GM18502 (cell line): ENCODE results near the gene MRPL40.

Experiments used
- ATAC-seq: cut with Tn5 transposase; IDR thresholded peaks from one replicate; pipeline ENCODE4 v1.9.1; 2021; ENCODE audit warnings: mild to moderate bottlenecking; ENCODE audit not compliant: unreplicated experiment, poor library complexity

The MRPL40 gene

DNA sequence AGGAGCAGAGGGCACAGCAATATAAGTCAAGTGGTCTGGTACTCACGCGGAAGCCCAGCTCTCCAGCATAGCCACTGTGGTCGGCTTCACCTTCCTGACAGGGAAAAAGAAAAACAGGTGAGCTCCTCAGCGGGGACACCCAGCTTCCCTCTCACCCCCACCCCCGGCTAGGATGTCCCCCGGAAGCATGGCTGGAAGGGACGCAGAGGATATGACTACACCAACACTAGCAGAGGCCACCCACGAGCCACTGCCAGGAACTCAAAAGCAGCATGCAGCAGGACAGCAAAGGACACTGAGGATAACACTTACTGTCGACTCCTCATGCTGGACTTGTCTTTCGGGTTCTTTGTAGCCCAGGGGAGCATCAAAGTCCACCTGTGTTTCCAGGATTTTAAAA is 24.2 kb downstream of the MRPL40 start:
- no peak for ATAC-seq

DNA sequence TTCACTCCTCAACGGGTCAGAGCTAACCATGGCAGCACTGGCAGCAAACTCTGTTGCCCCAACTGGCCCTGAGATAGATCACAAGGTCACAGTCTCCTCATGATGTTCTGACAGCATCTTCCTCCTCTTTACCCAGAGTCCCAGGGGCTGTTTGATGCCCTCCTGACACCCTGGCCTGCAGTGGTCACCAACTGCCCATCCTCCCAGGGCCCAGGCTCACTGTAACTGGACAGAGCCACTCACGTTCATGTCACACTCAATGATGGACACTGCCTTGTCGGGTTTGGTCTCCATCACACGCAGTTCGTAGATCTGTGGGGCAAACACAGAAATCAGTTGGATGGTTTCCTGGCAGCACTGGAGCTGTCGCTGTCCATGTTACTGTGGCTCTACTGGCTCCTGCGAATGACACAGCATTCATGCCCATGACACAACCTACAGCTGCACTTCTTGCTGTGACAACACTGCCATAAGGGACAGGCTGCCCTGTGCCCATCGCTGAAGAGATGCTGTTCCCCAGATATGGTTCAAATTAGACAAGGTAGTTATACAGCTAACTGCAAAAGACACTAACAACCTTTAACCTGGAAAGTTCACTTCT is 25.6 kb downstream of the MRPL40 start:
- no peak for ATAC-seq

DNA sequence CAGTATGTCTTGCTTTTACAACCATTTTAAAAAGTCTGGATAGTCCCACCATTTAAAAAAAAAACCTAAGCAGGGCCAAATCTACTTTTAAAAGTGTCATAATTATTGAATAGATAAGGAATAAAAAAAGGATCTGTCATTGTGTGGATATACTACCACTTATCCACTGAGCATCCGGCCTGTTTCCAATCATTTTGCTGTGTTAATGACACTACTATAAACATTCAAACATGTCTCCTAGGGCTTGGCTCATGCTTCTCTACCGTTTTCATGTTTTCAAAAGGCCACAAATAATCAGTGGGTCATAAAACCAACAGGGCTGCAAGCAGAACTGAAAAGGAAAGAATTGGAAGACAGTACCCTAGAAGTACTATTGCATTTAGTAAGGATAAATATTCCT is 27.7 kb downstream of the MRPL40 start:
- no peak for ATAC-seq

DNA sequence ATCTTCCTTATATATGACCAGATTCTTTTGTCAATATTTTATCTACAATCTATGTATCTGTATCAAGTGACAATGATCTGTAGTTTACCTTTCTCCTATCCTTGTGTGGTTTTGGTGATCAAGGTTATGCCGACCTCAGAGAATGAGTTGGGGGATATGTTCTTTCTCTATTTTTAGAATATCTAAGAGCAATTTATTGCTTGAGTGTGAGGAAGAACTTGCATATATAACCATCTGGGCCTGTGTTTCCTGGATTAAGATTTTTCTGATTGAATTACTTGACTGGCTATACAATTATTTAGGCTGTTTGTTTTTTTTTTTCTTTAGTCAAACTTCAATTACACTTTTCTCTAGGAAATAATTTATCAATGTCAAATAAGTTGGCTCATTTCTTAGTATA is 29.2 kb downstream of the MRPL40 start:
- no peak for ATAC-seq

DNA sequence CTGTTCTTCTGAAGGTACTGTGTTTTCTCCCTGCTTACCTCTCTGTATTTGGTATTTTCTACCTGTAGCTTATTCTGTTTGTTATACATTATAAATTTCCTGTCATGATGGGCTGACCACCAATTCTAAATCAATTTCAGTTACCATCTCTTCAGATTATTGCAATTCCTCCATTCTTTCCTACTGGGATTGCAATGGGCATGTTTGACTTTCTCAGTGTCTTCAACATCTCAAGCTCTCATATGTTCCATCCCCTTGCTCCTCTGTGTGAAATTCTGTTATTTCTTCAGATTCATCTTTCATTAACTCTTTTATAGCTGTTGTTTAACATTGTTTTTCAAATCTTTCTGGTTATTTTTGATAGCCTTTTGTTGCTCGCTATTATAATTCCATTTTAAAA is 30.7 kb downstream of the MRPL40 start:
- ATAC-seq, result no peak

DNA sequence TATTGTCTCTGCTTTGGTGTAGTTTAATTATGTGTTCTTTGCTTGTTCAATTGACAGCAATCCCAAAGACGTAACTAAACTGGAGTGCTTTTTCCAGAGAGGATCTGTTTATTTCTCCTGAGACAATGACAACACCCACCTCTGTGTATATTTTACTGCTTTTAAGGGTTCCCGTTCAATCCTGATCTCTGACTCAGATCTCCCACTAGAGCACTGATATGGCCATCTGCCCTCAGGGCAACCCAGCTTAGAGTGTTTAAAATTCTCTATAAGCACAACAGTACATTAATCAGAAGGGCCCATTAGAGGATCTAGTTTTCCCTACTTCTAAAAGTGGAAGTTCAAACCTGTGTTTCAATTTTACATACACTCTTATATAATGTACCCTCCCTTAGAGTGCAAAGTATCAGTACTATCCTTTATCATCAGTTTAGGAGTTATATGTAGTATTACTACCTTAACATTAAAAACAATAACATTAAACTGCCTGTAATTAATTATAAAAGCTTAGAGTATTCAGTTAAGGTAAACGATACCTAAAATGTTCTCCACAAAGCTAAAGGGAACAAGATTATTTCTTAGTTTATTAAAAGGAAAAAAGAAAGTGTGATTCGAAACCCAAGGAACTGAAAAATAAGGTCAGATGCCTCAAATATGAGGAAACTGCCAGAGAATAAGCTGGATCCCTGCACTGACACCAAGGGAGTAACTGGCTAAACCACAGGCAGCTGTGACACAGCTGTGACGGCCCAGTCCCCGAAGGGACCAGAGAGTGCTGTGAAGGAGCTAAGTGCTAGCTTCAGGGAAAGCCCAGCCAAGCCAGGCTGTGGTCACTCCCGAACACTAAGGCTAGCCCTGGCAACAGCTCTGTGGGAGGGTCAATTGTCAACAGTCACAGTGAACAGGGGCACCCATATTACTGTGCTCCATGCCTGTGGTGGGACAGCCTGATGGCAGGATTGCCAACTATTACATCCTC is 31.4 kb downstream of the MRPL40 start:
- ATAC-seq, result no peak

DNA sequence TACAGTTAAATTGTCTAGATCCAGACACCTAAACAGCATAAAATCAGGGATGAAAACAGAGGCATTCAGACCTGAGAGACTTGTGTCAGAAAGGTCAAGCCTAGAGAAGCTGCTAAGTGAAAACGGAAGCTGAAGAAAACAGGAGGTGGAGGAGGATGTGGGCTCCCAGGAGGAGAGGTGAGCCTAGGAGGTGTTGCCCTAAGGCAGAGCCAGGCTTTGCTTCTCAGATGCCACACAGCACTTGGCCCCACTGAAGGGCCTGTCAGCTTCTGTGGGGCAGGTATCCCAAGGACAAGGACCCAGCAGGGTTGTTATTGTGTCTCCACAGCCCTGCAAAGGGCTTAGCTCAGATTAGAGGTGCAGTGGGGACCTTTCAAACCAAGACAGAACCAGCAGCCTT is 32.2 kb downstream of the MRPL40 start:
- no peak for ATAC-seq

DNA sequence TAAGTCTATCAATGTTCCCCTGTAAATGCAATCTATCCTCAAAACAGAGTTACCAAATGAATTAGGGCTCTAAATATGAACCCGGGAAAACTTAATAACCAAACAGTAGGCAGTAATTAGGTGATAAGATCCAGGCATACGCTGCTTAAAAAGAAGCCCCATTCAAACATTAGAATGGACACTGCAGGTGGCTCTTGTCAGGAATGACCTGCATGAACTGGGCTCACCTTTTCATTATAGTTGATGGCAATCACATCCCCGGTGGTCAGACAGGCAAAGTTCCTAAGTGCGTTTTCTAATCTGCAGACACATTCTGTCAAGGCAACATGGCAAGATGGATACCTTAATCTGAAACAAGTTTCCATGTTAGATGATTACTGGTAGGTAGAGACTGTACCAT is 32.6 kb downstream of the MRPL40 start:
- no peak for ATAC-seq

DNA sequence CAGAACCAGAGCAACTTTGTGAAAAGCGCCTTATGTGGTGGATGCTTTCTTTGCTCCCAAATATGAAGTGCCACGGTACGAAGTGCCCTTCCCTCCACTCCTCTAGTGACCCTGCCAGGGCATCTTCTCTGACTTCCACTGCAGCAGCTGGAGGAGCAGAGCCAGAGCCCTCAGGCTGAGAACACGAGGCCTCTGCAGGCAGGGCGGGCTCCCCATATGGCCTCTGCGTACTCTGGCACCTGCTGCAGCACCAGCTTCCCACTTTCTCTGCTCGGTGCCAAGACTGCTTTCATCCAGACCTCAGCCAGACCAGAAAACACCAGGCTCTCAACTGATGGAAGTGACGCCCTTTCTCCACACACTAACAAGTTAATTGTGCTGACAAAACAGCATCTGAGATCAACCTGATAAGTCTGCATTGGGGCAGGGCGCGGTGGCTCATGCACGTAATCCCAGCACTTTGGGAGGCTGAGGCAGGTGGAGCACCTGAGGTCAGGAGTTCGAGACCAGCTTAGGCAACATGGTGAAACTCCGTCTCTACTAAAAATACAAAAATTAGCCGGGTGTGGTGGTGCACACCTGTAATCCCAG is 33.9 kb downstream of the MRPL40 start:
- no peak for ATAC-seq

DNA sequence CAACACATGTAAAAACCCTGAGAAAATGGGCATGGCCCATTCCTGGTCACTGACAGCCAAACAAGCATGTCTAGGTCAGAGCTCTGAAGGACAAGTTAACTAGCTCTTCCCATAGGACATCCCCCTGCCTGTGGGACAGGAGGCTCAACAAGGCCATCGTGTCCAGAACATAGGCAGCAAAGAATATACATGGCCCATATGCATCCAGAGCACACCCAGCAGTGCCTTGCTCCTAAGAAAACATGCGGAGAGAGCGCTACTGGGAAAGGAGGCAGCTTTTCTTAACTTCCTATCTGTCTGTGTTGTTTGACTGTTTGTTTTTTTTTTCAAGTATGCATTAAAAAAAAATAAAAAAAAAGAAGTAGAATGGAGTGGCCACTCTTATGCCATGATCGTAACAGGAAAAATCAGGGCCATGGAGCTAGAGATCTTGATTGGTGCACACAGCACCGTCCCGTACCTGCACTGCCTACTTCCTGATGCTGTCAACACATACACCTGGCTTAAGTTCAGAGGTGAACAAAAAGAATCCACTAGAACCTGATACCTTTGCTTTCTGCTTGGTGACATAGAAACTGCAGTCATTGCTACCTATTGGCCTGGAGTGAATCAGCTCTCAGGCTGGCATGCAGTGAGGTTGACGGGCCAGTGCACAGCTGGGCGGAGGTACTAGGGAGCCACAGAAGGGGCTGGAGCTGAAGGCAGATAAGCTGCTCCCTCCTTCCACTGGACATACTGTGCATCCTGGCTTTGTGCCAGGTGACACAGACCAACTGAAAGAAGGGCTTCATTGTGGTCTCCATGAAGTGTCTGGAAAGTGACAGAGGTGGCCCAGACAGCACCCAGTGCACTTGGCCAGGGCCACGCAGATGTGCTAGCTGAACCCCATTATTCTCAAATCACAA is 34.8 kb downstream of the MRPL40 start:
- no peak for ATAC-seq

DNA sequence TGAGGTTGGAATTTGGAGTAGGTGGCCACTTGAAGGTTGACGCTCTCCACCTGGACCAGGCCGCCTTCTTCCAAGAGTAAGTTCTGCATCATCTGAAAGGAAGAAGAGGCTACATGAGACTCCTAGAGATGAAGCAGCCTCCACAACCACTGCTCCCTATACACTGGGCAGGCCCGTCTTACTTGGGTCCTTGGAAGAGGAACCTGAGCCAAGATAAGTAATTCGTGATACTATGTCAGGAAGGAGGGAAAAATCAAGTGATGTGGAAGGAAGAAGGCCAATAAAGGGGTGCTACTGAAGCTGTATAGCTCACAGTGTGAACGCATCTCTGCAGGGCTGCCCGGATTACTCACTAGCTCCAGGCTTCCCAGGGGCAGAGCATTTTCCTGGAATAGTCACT is 35.6 kb downstream of the MRPL40 start:
- no peak for ATAC-seq

DNA sequence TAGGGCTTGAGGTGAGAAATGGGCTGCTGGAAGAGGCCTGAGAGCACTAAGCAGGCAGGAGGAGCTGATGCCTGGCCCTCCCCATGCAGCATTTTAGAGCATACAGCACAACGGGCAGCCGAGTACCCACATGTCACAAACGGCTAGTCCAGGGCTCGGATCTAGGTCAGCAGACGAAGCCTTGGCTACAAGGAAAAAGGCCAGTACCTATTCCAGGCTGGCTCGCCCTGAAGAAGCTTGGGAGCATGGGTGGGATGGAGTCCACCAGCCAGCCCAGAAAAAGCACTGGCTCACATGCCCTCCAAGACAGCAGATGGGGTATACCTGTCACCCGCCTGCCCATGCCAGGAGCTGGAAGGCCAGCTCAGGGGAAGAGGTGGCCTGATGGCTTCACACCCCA is 37.1 kb downstream of the MRPL40 start:
- ATAC-seq, result no peak

DNA sequence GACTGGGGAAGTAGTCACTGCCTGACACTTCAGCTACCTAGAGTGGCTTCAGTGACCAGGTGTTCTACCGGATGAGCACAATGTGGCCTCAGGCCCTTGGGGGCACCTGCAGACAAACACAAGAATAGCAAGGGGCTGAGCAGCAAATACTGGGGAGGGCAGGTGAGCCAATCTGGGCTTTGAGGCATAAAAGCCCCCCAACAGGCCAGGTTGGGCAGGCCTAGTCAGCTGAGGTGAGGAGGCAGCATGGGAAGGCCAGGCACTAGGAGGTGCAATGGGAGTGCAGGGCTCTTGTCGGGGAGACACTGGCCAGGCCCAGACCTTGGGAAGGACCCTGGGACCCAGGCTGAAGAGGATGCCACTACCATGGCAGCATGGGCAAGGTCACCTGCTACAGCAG is 37.7 kb downstream of the MRPL40 start:
- ATAC-seq, result no peak

DNA sequence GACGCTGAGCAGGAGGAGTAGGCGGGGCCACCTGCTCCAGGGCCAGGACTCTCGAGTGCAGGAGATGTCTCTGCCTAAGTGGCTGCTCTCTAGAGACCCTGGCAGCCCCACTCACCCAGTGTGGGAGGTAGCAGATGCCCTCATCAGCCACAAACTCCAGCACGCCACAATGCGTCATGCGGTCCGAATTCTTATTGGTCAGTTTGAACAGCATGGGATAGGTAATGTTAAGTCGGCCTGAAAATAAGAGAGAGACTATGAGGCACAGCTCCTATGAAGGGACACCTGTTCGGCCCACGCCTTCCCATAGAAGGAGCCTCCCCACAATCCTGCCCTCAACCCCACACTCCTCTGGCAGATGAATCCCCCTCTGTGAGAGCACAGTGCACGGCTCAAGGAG is 39.2 kb downstream of the MRPL40 start:
- no peak for ATAC-seq

DNA sequence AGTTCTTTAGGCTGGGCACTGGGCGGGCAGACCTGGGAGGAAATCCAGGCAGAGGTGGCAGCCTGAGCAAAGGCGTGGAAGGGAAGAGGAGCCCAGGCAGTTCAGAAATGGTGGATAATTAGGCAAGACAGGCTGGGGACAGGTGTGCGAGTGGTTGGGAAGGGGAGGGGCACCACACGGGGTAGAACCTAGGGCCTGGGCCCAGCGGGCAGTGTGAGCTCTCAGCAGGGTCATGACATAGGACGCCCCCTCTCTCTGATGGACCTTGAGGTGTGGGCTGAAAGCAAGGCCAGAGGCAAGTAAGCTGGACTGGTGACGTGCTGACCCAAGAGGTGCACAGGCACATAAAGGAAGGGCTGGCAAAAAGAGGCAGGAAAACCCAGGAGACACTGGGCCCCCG is 39.9 kb downstream of the MRPL40 start:
- ATAC-seq, result no peak

DNA sequence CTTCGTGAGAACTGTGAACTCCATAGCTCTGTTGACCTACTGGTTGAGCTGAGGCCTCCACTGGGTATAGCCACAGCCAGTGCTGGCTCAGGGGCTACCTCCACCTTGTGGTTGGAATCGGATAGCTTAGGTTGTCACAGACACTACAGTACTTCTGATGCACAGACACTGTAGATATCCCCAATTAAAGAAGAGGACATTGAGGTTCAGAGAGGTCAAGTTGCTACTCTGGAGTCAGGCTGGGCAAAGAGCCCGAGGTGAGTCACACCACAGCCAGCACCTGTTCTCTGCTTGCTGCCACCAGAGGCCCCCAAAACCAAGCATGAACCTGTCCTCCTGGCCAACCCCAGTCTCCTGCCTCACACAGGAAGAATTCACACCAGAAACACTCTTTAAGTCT is 41.2 kb downstream of the MRPL40 start:
- ATAC-seq, result no peak

DNA sequence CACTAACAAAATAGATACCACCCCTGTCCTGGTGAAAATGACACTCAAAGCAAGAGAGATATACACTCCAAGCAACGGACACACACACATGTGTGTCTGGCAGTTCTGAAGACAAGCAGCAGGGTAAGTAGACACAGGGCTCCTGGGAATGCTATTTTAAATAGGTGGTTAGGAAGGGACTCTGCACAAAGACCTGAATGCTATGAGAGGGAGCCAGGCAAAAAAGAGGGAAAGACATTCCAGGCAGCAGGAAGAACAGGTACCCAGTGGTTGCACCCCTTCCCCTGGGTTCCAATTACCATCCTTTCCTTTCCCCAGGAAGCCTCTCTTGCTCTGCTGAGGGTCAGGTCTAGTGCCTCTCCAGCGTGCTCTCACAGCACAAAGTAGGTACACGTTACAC is 43.7 kb downstream of the MRPL40 start:
- ATAC-seq, result no peak

DNA sequence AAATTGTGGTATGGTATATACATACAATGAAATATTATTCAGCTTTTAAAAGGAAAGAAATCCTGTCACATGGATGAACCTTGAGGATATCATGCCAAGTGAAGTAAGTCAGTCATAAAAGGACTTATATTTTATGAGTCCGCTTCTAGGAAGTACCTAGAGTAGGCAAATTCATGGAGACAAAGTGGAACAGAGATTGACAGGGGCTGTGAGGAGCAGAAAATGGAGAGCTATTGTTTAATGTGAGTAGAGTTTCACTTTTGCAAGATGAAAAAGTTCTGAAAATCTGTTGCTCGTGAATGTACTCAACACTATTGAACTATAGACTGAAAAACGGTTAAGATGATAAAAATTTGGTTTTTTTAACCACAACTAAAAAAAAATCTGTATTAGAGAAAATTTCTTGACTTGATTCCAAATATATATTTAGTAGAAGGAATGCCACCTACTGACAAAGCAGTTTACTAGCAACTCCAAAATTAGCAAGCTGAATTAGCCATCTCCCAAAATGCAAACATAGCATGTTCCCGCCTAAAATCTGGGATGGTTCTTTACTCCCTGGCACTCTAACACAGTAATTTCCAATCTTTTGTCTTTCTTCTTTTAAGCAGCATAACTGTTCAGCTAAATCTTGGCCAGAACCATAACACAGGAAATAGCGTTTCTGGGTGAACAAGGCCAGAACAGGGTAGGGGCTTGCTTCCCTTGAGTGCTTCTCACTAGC is 45.1 kb downstream of the MRPL40 start:
- ATAC-seq, result no peak

DNA sequence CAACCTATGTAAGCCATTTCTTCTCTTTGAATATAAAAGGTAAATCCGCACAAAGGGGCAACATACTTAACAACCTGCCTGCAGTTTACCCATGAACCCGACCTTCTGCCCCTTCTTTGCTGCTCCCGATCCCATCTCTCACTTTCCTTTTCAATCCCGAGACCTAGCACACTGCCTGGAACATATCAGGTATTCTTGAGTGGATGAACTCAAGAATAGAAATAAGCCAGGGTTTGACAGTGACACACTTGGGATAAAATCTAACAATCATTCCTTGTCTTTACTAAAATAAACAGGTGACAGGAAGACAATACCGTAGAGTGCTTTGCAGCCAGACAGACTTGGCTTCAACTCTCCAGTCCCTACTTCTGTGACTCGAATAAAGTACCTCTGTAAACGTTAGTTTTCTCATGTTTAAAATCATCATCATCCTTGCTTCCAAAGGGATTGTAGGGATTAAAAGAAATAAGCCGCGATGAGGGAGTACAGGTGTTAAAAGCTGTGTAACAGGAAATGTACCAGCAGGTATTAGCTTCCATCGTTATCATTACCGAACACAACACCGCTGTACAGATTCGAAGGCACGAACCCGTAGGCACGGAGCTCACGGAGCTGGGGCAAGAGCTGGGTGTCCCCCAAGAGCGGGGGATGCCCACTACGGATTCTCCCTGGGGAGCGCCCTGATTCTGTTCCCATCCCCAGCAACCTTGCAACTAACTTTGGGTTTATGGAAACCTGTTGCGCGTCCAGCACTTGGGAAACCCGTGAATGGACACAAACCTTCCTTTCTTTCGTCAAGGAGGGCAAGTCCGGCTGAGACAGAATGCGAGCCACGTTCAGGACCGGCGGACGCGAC is 45.9 kb downstream of the MRPL40 start:
- ATAC-seq, result no peak
